AG09309 (cell line): Measurements from ENCODE around the gene MEG3.

Experiments
- DNase-seq: peaks from one replicate; pipeline ENCODE4 v3.0.0-alpha.2; 2010; ENCODE audit warnings: low read depth
- H3K4me3 ChIP-seq: 2 replicates; pipeline ENCODE4 v1.5.1; 2011; ENCODE audit warnings: mild to moderate bottlenecking, low read depth, low read length, moderate library complexity; ENCODE audit not compliant: control insufficient read depth
- CTCF ChIP-seq: IDR thresholded peaks from 2 replicates; pipeline ENCODE4 v1.5.1; 2011; ENCODE audit warnings: mild to moderate bottlenecking, low read depth, low read length, inconsistent platforms; ENCODE audit not compliant: insufficient read depth, control insufficient read depth; ENCODE audit errors: missing control alignments

MEG3 gene

GRCh38 chr14:100896369-100897060 lies 70.6 kb downstream of the MEG3 start:
- TF ChIP-seq CTCF: no peak
- no peak for DNase-seq
- no peak overlapping the region for H3K4me3 ChIP-seq

GRCh38 chr14:100898465-100898864 lies 72.5 kb downstream of the MEG3 start:
- DNase-seq: no peak
- TF ChIP-seq CTCF: no peak
- H3K4me3 ChIP-seq: no peak overlapping the region

GRCh38 chr14:100898935-100899883 lies 73.3 kb downstream of the MEG3 start:
- TF ChIP-seq CTCF: no peak
- no peak overlapping the region for H3K4me3 ChIP-seq
- DNase-seq: no peak

- no peak for DNase-seq
- H3K4me3 ChIP-seq: no peak overlapping the region
- no peak for TF ChIP-seq CTCF
Observed at GRCh38 chr14:100899884-100900771, 74.2 kb downstream of the MEG3 start.

GRCh38 chr14:100900837-100901390 lies 75.0 kb downstream of the MEG3 start:
- peak; percentile 32 for TF ChIP-seq CTCF
- no peak overlapping the region for H3K4me3 ChIP-seq
- DNase-seq: no peak
